Heart left ventricle (tissue), 13 donors: ENCODE results near the gene SWAP70.

ENCODE experiments used
- POLR2A ChIP-seq, 2 donors: fragments of 450-650 bp; IDR thresholded peaks; one replicate each; pipeline ENCODE4 v1.6.1; 2017; ENCODE audit warnings: antibody characterized with exemption in 2 of 2, mild to moderate bottlenecking in 2 of 2, moderate library complexity in 2 of 2
- TF ChIP-seq, protein P1 (sequence below), 12 donors: fragments of 200-600 bp; sonication (generic) in 4 of 12; IDR thresholded peaks; one replicate each; pipeline versions ENCODE4 v1.5.0 to v1.8.0; 2018 to 2022; ENCODE audit warnings: antibody characterized with exemption in 12 of 12, mild to moderate bottlenecking in 5 of 12
- donor health status: ischemic (EF 13 %, LVEDD 7.1; RV severe dilation, severe dysfunction).
- donor health status: DM: no; HTN: yes; CAD: no.
- donor health status: DM: no; HTN: no; CAD: no.
- donor health status: ischemic (EF 25% LVEDD 6.9; RV normal size, moderate dysfunction).
- donor health status: ischemic (EF 25% LVEDD 5.7; RV mildly dilated, moderate dysfunction).
- donor health status: ischemic (EF 35%, LVEDD 5.7; RV mildly dilated, moderate dysfunction).
- donor health status: nonischemic (EF 11% LVEDD 7.7; RV severe dilation, severe dysfunction).
- donor health status: DM: yes; HTN: yes; CAD: no.
- donor health status: PGD.
- donor health status: ischemic (EF 29% LVEDD 5.4; RV normal size, mild dysfunction).
- donor health status: nonischemic (EF 23%, LVEDD 6.1; RV moderate dilation, normal function).

DNA sequence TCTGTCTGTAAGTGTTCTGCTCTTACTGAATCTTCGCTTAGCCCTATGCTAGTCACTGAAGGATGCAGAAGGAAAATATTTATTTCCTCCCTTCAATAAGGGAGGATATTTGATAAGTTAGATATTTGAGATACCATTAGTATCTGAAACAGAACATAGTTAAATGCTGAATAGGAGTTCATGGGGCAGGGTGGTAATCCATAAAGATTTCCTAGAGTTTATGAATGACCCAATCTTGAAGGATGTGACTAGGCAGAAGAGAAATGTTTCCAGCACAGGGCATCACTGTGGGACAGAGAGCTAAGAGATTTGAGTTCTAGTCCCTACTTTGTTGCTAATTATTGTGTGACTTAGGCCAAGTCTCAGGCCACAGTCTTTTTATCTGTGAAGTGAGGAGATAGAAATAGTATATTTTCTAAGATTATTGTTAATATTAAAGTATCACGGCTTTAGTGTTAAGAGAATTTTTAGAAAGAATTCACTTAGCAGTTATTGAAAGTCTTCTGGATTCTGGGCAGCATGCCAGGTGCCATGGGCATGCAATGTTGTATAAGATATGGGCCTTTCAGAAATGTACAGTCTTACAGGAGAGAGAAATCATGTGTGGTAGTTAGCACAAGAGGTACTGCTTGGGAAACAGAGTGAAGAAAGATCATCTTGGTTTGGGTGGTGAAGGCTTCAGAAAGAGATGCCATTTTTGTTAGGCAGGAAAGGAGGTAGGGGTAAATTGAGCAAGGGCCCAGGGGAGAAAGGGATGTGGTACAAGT is 24.0 kb downstream of the SWAP70 start:
- TF ChIP-seq, protein P1, sequence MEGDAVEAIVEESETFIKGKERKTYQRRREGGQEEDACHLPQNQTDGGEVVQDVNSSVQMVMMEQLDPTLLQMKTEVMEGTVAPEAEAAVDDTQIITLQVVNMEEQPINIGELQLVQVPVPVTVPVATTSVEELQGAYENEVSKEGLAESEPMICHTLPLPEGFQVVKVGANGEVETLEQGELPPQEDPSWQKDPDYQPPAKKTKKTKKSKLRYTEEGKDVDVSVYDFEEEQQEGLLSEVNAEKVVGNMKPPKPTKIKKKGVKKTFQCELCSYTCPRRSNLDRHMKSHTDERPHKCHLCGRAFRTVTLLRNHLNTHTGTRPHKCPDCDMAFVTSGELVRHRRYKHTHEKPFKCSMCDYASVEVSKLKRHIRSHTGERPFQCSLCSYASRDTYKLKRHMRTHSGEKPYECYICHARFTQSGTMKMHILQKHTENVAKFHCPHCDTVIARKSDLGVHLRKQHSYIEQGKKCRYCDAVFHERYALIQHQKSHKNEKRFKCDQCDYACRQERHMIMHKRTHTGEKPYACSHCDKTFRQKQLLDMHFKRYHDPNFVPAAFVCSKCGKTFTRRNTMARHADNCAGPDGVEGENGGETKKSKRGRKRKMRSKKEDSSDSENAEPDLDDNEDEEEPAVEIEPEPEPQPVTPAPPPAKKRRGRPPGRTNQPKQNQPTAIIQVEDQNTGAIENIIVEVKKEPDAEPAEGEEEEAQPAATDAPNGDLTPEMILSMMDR (IDR thresholded peaks at IDR 0.05), result no peak
- TF ChIP-seq POLR2A (IDR thresholded peaks at IDR 0.05), result no peak
